Smooth muscle cell (in vitro differentiated cells): ENCODE data around the gene UBE2E3. TPM values are rescaled to one million over a fixed set of nuclear protein-coding genes. Genes with fewer than 3 reads are reported as not detected.

Experiments
- DNase-seq: peaks from one replicate; lab custom pipeline; 2025; ENCODE audit not compliant: unreplicated experiment; lab: John Stamatoyannopoulos, UW
- H2AFZ ChIP-seq: fragments of 200-600 bp; sonication (generic); 2 replicates; pipeline ENCODE4 v1.6.0; 2016; ENCODE audit warnings: antibody characterized with exemption, low read depth, mild to moderate bottlenecking
- H3F3A ChIP-seq: fragments of 200-600 bp; sonication (generic); 2 replicates; pipeline ENCODE4 v1.6.0; 2017; ENCODE audit warnings: antibody characterized with exemption, low read depth
- H3K27ac ChIP-seq: fragments of 200-600 bp; sonication (generic); 2 replicates; pipeline ENCODE4 v1.5.1; 2016; ENCODE audit warnings: low read depth, mild to moderate bottlenecking
- H3K27me3 ChIP-seq: fragments of 200-600 bp; sonication (generic); 2 replicates; pipeline ENCODE4 v1.6.1; 2016; ENCODE audit warnings: low read depth, mild to moderate bottlenecking
- H3K36me3 ChIP-seq: fragments of 200-600 bp; sonication (generic); 2 replicates; pipeline ENCODE4 v1.5.1; 2016; ENCODE audit warnings: low read depth
- H3K4me1 ChIP-seq: fragments of 200-600 bp; sonication (generic); 2 replicates; pipeline ENCODE4 v1.5.1; 2016; ENCODE audit warnings: low read depth
- H3K4me2 ChIP-seq: fragments of 200-600 bp; sonication (generic); 2 replicates; pipeline ENCODE4 v1.6.0; 2016; ENCODE audit warnings: mild to moderate bottlenecking
- H3K4me3 ChIP-seq: fragments of 200-600 bp; sonication (generic); 2 replicates; pipeline ENCODE4 v1.5.1; 2016; ENCODE audit warnings: mild to moderate bottlenecking
- H3K79me2 ChIP-seq: fragments of 200-600 bp; sonication (generic); 2 replicates; pipeline ENCODE4 v1.6.0; 2016; ENCODE audit warnings: low read depth, mild to moderate bottlenecking
- H3K9ac ChIP-seq: fragments of 200-600 bp; sonication (generic); 2 replicates; pipeline ENCODE4 v1.6.0; 2016; ENCODE audit warnings: low read depth
- H3K9me3 ChIP-seq: fragments of 200-600 bp; sonication (generic); replicated peaks from 2 replicates; pipeline ENCODE4 v1.5.1; 2016; ENCODE audit warnings: low read depth
- H4K20me1 ChIP-seq: fragments of 200-600 bp; sonication (generic); 2 replicates; pipeline ENCODE4 v1.6.0; 2016; ENCODE audit warnings: low read depth
- WGBS: methylation state at CpG from one replicate; pipeline ENCODE4 v1.1.7; 2016; ENCODE audit warnings: low lambda C conversion rate; 5-methylcytosine and 5-hydroxymethylcytosine counted together
- polyA plus RNA-seq: library from polyadenylated mRNA; unstranded; fragments of >200 nt; fragmentation: Nextera tagmentation; extraction: Ambion mirVana; gene quantifications from 2 replicates; pipeline ENCODE4 v1.2.1, GENCODE V29; 2016
- total RNA-seq: library from RNA; depleted of rRNA; stranded (reverse); fragments of >200 nt; gene quantifications from 2 replicates; pipeline ENCODE4 v1.2.3, GENCODE V29; 2014
- TF ChIP-seq, protein P1 (sequence below): fragments of 200-600 bp; sonication (generic); IDR thresholded peaks from 2 replicates; pipeline ENCODE4 v1.5.1; 2017; ENCODE audit warnings: borderline replicate concordance, mild to moderate bottlenecking, antibody characterized with exemption; ENCODE audit not compliant: insufficient read depth, poor library complexity, severe bottlenecking

The UBE2E3 gene
- total and polyA plus RNA-seq, 2 experiments from 2014 or later = 225 to 259 TPM

DNA sequence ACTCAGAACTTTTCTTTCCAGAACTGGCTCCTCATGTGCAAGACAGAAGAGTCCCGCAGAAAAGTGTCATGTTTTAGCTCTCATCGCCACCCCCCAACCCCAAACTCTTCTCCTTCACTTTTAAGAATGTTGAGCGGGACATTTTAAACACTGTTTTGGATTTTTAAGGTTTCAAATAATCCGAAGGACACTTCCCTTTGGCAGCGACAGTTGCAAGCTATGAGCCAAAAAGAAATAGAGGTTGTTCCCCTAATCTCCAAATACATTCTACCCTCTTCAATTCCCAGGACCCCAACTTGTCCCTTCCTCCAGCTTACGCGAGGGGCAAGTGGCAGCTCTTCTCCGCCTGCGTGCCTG lies 678 bp upstream of the UBE2E3 start:
- TF ChIP-seq, protein P1, sequence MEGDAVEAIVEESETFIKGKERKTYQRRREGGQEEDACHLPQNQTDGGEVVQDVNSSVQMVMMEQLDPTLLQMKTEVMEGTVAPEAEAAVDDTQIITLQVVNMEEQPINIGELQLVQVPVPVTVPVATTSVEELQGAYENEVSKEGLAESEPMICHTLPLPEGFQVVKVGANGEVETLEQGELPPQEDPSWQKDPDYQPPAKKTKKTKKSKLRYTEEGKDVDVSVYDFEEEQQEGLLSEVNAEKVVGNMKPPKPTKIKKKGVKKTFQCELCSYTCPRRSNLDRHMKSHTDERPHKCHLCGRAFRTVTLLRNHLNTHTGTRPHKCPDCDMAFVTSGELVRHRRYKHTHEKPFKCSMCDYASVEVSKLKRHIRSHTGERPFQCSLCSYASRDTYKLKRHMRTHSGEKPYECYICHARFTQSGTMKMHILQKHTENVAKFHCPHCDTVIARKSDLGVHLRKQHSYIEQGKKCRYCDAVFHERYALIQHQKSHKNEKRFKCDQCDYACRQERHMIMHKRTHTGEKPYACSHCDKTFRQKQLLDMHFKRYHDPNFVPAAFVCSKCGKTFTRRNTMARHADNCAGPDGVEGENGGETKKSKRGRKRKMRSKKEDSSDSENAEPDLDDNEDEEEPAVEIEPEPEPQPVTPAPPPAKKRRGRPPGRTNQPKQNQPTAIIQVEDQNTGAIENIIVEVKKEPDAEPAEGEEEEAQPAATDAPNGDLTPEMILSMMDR = no peak
- no peaks in the 10 kb centered on the region for H3K27me3 ChIP-seq
- peak overlapping the region; percentile 88 for H3K4me2 ChIP-seq
- peaks cover 14% of the 10 kb centered on the region for H3F3A ChIP-seq
- peaks cover 26% of the 10 kb centered on the region for H3K4me1 ChIP-seq
- 33% methylated on average over 9 of the region's 9 CpGs for WGBS
- no peaks in the 10 kb centered on the region for H3K36me3 ChIP-seq
- no peaks in the 10 kb centered on the region for H3K9me3 ChIP-seq
- H2AFZ ChIP-seq = peak overlapping the region; percentile 95
- peaks cover 1% of the 10 kb centered on the region for H4K20me1 ChIP-seq
- H3K79me2 ChIP-seq = peaks cover 37% of the 10 kb centered on the region
- DNase-seq = no peak
- H3K9ac ChIP-seq = peak overlapping the region; percentile 81
- peak overlapping the region; percentile 58 for H3K4me3 ChIP-seq
- peak overlapping the region; percentile 92 for H3K27ac ChIP-seq

DNA sequence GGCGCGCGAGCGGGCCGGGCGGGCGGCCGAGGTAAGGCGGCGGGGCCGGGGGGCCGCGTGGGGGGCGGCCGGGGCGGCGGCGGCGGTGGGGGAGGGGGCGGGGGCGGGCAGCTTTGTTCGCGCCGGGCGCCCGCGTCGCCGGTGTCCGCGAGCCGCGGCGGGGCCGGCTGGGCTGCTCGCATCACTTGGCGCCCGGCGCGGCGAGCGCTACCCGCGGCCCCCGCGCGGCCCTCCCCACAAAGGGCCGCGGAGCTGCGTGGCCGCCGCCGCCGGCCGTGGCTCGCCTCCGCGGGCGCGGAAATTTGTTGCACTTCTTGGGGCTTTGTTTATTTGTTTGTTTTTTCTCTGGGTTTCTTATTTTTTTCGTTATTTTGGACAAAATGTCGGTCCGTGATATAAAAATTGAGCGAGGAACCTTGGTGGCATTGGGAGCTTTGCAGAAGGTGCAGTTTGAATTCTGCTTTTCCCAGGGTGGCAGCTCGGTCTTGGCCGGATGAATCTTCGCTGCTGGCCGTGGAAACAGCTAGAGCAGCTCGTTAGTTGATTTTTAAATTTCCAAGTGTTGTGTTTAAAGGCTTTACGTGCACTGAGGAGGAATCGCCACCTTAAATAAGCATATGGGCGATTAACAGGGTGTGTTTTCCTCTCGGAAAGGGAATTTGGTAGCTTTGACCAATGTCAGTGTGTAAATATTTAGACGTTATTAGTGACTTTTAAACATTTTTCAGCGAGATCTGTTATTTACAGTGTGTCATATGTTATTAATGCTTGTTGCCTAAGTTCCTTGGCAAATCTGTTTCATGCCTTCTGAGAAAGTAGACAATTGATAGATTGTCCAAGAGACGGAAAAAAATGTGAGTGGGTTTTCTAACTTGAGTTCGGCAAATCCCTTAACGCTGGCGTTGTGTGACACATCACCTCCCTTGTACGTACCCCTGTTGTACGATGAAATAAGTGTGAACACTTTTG lies 822 bp downstream of the UBE2E3 start:
- peaks cover 14% of the 10 kb centered on the region for H3F3A ChIP-seq
- peak overlapping the region; percentile 97 for H3K4me3 ChIP-seq
- H4K20me1 ChIP-seq = peaks cover 15% of the 10 kb centered on the region
- DNase-seq = no peak
- TF ChIP-seq, protein P1 = no peak
- no peaks in the 10 kb centered on the region for H3K36me3 ChIP-seq
- no peaks in the 10 kb centered on the region for H3K9me3 ChIP-seq
- no peaks in the 10 kb centered on the region for H3K27me3 ChIP-seq
- peak overlapping the region; percentile 95 for H3K9ac ChIP-seq
- peak overlapping the region; percentile 100 for H3K4me2 ChIP-seq
- H3K4me1 ChIP-seq = peaks cover 41% of the 10 kb centered on the region
- H3K27ac ChIP-seq = peak overlapping the region; percentile 94
- H3K79me2 ChIP-seq = peaks cover 52% of the 10 kb centered on the region
- under 1% methylated on average over 52 of the region's 81 CpGs for WGBS
- H2AFZ ChIP-seq = peak overlapping the region; percentile 21

DNA sequence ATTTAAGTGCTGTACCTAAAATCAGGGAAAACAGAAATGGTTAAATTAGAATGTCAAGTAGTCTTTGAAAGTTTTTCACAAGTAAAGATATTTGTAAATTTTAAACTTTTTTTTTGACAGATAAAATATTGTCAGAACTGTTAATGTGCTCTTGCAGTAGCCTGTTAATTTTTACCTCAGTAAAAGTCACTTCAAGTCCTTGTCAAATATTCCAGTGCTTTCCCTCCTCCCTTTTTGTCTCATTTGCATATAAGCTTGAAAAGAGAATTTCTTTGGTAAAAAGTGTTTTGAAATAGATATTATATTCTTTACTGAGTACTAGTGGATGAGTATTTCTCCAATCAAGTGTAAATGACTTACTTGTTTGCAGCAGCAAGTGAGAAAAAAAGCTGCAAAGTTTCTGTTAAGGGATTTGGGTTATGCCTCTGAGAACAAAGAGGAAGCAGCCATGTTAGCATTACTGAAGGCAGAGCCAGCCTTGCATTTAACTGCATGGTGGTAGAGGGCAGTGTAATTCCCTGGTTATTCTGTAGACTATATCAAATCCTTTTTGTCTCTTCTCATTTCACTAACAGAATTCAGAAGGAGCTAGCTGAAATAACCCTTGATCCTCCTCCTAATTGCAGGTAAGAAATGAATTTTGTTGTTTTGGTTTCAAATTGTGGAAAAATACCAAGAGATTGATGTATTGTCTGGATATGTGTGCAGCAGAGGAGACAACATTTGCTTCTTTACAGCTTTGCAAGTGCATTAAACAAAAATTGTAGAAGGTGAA lies 3.2 kb downstream of the UBE2E3 start:
- Histone ChIP-seq H3K4me1 (peaks cover 53% of the 10 kb centered on the region), H3F3A (peaks cover 11% of the 10 kb centered on the region), H2AFZ (peak overlapping the region; percentile 88)

More for the DNA sequence above, 3.2 kb downstream of the UBE2E3 start:
- TF ChIP-seq, protein P1 = peak; percentile 11
- H4K20me1 ChIP-seq = peaks cover 39% of the 10 kb centered on the region
- H3K9ac ChIP-seq = peak overlapping the region; percentile 81
- peak overlapping the region; percentile 97 for H3K4me3 ChIP-seq
- H3K4me2 ChIP-seq = peak overlapping the region; percentile 100
- H3K9me3 ChIP-seq = no peaks in the 10 kb centered on the region
- H3K27ac ChIP-seq = peak overlapping the region; percentile 94
- H3K27me3 ChIP-seq = no peaks in the 10 kb centered on the region
- H3K36me3 ChIP-seq = no peaks in the 10 kb centered on the region
- peaks cover 76% of the 10 kb centered on the region for H3K79me2 ChIP-seq
- DNase-seq = no peak
